PC-9 (cell line): ENCODE results near the gene ANKS1B. TPM values are rescaled to one million over a fixed set of nuclear protein-coding genes. Genes with fewer than 3 reads are reported as not detected.

Source experiments
- BruUV-seq: library from RNA; stranded (reverse); fragments of 400-500 nt; replicated peaks from 2 replicates; lab custom pipeline; 2021; lab: Mats Ljungman, UMichigan
- CTCF ChIA-PET: fragments of 300-600 bp; sonication (Branson Sonifier 250); formaldehyde crosslinking; loops from one replicate; lab custom pipeline; 2022; ENCODE audit warnings: antibody characterized with exemption; lab: Charles Lee
- POLR2A ChIA-PET: fragments of 300-600 bp; sonication (Branson Sonifier 250); formaldehyde crosslinking; loops from one replicate; lab custom pipeline; 2022; ENCODE audit warnings: antibody characterized with exemption; ENCODE audit not compliant: unreplicated experiment; lab: Charles Lee
- DNase-seq, 2 experiments: peaks; one replicate each; pipeline versions ENCODE4 v3.0.0 to v3.0.0-alpha.2; 2015 to 2022; ENCODE audit warnings: mixed read lengths in 1 of 2
- H2AFZ ChIP-seq: fragments of 200-600 bp; sonication (generic); 2 replicates; pipeline ENCODE4 v1.8.1; 2017; ENCODE audit warnings: antibody characterized with exemption
- H3F3A ChIP-seq: fragments of 200-600 bp; sonication (generic); 2 replicates; pipeline ENCODE4 v1.8.1; 2017; ENCODE audit warnings: antibody characterized with exemption, mild to moderate bottlenecking, low read depth; ENCODE audit not compliant: insufficient read depth
- H3K27ac ChIP-seq: fragments of 200-600 bp; sonication (generic); 2 replicates; pipeline ENCODE4 v1.6.1; 2016; ENCODE audit warnings: mixed run types
- H3K27me3 ChIP-seq: fragments of 200-600 bp; sonication (generic); 2 replicates; pipeline ENCODE4 v1.6.1; 2016; ENCODE audit warnings: low read depth, mixed run types; ENCODE audit not compliant: insufficient read depth
- H3K36me3 ChIP-seq: fragments of 200-600 bp; sonication (generic); 2 replicates; pipeline ENCODE4 v1.6.1; 2016; ENCODE audit warnings: low read depth, mixed run types
- H3K4me1 ChIP-seq: fragments of 200-600 bp; sonication (generic); replicated peaks from 2 replicates; pipeline ENCODE4 v1.6.1; 2016; ENCODE audit warnings: mixed run types; ENCODE audit not compliant: insufficient read depth
- H3K4me2 ChIP-seq: fragments of 200-600 bp; sonication (generic); 2 replicates; pipeline ENCODE4 v1.6.1; 2017; ENCODE audit warnings: mixed run types
- H3K4me3 ChIP-seq: fragments of 200-600 bp; sonication (generic); 2 replicates; pipeline ENCODE4 v1.6.1; 2016; ENCODE audit warnings: mixed run types
- H3K79me2 ChIP-seq: fragments of 200-600 bp; sonication (generic); 2 replicates; pipeline ENCODE4 v1.6.1; 2017; ENCODE audit warnings: low read depth, mixed run types
- H3K9me2 ChIP-seq: fragments of 200-600 bp; sonication (generic); 2 replicates; pipeline ENCODE4 v1.8.1; 2017; ENCODE audit warnings: mild to moderate bottlenecking; ENCODE audit not compliant: insufficient read depth
- H3K9me3 ChIP-seq: fragments of 200-600 bp; sonication (generic); 2 replicates; pipeline ENCODE4 v1.8.1; 2016; ENCODE audit warnings: low read depth; ENCODE audit not compliant: insufficient read depth
- H4K20me1 ChIP-seq: fragments of 200-600 bp; sonication (generic); 2 replicates; pipeline ENCODE4 v1.8.1; 2017; ENCODE audit not compliant: insufficient read depth
- CTCF ChIP-seq: fragments of 200-600 bp; sonication (generic); conservative IDR thresholded peaks from 2 replicates; pipeline ENCODE4 v1.6.1; 2017; ENCODE audit warnings: mixed run types, antibody characterized with exemption, mild to moderate bottlenecking, moderate library complexity
- EZH2 ChIP-seq: fragments of 200-600 bp; sonication (generic); IDR thresholded peaks from 2 replicates; pipeline ENCODE4 v1.8.0; 2017; ENCODE audit warnings: antibody characterized with exemption, low read depth
- intact Hi-C: fragments of 100-400 bp; cut with micrococcal nuclease; formaldehyde crosslinking; loops from one replicate; pipeline ENCODE4 v1.10.0; 2022; ENCODE audit not compliant: unreplicated experiment
- total RNA-seq: library from RNA; stranded (reverse); gene quantifications from 2 replicates; pipeline ENCODE4 v1.2.3, GENCODE V29; 2021

ANKS1B gene
- total RNA-seq, 1 experiment from 2014 or later: not detected

- H4K20me1 ChIP-seq: no peaks in the 10 kb centered on the region
- ChIA-PET POLR2A (no interaction called here), CTCF (no interaction called here)
- intact Hi-C loops: no loop called here
- no peaks in the 10 kb centered on the region for H3K36me3 ChIP-seq
- H3K4me1 ChIP-seq: no peaks in the 10 kb centered on the region
- H3K4me2 ChIP-seq: no peak overlapping the region
- no peaks in the 10 kb centered on the region for H3F3A ChIP-seq
- no peaks in the 10 kb centered on the region for H3K9me2 ChIP-seq
- H2AFZ ChIP-seq: no peak overlapping the region
- H3K9me3 ChIP-seq: no peaks in the 10 kb centered on the region
- H3K27me3 ChIP-seq: no peaks in the 10 kb centered on the region
- H3K27ac ChIP-seq: no peak overlapping the region
- no peak for TF ChIP-seq CTCF
- TF ChIP-seq EZH2: no peak
- H3K4me3 ChIP-seq: no peak overlapping the region
- DNase-seq: no peak
- H3K79me2 ChIP-seq: no peaks in the 10 kb centered on the region
- no TSS peak for BruUV-seq
Observed at GRCh38 chr12:99093166-99093565, 891.6 kb downstream of the ANKS1B start.

DNA sequence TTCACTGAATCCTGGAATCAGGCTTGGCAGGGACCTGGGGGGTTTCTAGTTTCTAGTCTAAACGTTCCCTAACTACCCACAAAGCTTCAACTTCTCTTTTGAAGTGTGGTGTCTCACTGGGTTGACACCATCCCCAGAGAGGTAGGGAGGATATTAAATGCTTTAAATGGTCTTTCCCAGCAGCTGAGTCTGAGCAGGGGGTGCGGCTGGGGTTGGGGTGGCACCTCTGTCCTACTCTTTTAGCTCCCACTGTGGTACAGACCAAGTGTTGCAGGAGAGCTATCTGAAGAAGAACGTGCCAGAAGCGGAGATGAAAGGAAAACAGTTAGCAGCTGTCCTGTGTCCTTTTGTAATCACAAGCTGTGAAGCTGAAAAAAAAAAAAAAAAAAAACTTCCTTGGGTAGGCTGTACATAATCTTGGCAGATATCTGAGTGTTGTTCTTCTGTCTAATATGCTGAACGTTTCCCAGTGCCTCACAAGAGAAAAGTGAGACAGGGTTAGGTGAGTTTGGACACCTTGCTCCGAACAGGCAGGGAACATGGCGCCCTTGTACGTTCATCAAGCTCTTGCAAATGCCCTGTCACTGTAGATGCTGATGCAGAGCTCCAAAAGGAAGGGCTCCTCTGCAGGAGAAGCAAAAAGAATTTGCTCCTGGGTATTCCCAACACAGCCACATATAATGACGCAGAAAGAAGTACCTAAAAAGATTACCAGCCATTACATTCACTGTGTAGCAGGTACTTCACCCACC lies 892.5 kb downstream of the ANKS1B start:
- Histone ChIP-seq H2AFZ (no peak overlapping the region), H3K4me2 (no peak overlapping the region), H3K4me3 (no peak overlapping the region), H3K27me3 (no peaks in the 10 kb centered on the region), H3K9me2 (no peaks in the 10 kb centered on the region), H3K27ac (no peak overlapping the region), H4K20me1 (no peaks in the 10 kb centered on the region), H3K36me3 (no peaks in the 10 kb centered on the region), H3K79me2 (no peaks in the 10 kb centered on the region), H3K9me3 (no peaks in the 10 kb centered on the region), H3F3A (no peaks in the 10 kb centered on the region), H3K4me1 (no peaks in the 10 kb centered on the region)
- intact Hi-C loops: no loop called here
- CTCF ChIA-PET: no interaction called here
- BruUV-seq: no TSS peak
- TF ChIP-seq CTCF: no peak
- no peak for TF ChIP-seq EZH2
- no peak for DNase-seq
- POLR2A ChIA-PET: no interaction called here

DNA sequence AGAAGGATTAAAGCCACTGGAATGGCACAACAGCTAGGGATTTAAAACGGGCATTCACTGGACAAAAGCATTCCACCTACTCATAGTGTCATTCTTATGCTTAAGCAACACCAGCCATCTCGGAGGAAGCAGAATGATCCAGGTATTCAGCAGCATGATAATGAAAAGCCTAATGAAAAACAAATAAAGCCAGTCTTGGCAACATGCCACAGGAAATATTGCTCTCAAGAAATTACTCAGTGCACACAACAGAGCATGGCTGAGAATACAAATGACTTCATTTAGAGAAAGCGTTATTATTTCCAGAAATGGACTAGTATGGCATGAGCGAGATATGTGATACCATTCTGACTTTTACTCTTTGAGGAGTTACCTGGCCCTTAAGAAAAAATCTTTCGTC lies 897.5 kb downstream of the ANKS1B start:
- H3K27me3 ChIP-seq: no peaks in the 10 kb centered on the region
- intact Hi-C loops: no loop called here
- no peak overlapping the region for H2AFZ ChIP-seq
- CTCF ChIA-PET: no interaction called here
- H3K4me3 ChIP-seq: no peak overlapping the region
- H3K4me2 ChIP-seq: no peak overlapping the region
- H3K79me2 ChIP-seq: no peaks in the 10 kb centered on the region
- POLR2A ChIA-PET: no interaction called here
- no peak for DNase-seq
- TF ChIP-seq EZH2 (no peak), CTCF (no peak)
- no peaks in the 10 kb centered on the region for H3F3A ChIP-seq
- no peaks in the 10 kb centered on the region for H4K20me1 ChIP-seq
- no peaks in the 10 kb centered on the region for H3K9me2 ChIP-seq
- no peaks in the 10 kb centered on the region for H3K36me3 ChIP-seq
- H3K27ac ChIP-seq: no peak overlapping the region
- no peaks in the 10 kb centered on the region for H3K4me1 ChIP-seq
- no peaks in the 10 kb centered on the region for H3K9me3 ChIP-seq
- BruUV-seq: no TSS peak
